Forelimb muscle (tissue), 1 donor: ENCODE results near the gene RPL19. TPM values are rescaled to one million over a fixed set of nuclear protein-coding genes. Genes with fewer than 3 reads are reported as not detected.

Source experiments
- DNase-seq: peaks from one replicate; pipeline ENCODE4 v3.0.0-alpha.2; 2013; ENCODE audit warnings: low read depth
- polyA plus RNA-seq: library from polyadenylated mRNA; unstranded; fragments of 120-200 nt; gene quantifications from one replicate; pipeline ENCODE4 v1.2.1, GENCODE V29; 2013; ENCODE audit not compliant: insufficient read length

Gene RPL19
- polyA plus RNA-seq, 1 donor: 2,814 TPM

DNA sequence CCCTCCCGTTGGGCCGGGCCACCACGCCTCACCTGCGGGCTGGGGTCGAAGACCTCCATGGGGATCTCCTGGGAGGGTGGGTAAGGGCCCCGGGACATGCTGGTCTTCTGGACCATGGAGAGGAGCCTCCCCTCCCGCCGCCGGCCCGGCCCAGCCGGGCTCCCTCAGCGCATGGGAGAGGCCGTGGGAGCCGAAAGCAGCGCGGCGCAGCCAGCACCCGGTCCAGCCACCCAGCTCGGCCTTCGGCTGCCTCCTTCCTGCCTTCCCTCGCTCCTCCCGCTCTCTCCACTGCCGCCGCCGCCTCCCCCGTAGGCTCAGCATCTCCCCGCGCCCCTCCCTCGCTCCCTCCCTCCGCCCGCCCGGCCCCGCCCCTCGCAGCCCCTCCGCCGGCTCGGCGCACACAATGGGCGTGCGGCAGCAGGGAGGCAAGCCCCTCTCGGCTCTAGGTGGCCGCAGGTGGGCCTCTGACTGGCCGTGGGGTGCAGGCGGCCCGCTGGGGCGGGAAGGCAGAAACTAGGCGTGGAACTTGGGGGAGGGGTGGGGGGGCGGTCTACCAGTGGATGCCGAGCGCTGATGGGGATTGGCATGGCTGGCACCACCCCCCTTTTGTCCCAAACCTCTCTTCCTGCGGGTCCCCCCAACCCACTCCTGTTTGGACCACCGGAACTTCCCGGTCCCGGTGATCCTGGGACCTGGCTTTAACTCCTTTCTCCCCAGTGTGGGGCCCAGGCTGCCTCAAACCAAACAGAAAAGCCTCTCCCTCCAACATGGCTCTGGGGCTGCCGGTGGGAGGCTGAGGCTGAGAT lies 2.5 kb upstream of the RPL19 start, which contains the start of gene CACNB1:
Gene CACNB1, minus strand, starts transcription at position 290 of the 806 bp plus-strand sequence. Its CDS starts 174 bp downstream, at position 116.
- no peak for DNase-seq

DNA sequence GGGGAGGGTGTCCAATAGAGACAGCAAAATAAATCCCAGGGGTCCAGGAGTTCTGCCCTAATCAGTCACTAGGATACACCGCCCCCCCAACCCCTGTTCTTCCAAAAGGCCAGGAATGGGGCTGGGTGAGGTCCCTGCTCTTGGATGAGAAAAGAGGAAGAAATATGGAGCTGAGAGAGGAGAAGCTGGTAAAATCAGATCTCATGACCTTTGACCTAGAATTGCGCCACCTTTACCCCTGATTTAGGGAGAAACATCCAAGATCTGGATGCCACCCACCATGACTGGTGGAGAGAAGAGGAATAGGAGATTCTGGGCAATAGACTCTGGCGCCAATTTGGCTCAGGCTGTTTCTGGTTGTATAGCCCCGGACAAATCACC lies 1.9 kb upstream of the RPL19 start:
- no peak for DNase-seq

DNA sequence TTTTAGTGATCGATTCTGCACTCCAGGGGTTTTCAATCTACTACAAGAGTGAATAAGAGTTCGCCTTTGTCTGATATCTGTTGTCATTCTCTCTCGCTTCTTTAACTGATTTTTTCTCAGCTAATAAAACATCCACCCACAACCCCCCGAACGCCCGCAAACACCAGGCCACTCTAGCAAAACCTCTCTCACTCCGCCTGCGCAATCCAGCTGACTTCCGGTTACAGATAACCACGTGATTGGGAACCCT lies 338 bp upstream of the RPL19 start:
- no peak for DNase-seq

DNA sequence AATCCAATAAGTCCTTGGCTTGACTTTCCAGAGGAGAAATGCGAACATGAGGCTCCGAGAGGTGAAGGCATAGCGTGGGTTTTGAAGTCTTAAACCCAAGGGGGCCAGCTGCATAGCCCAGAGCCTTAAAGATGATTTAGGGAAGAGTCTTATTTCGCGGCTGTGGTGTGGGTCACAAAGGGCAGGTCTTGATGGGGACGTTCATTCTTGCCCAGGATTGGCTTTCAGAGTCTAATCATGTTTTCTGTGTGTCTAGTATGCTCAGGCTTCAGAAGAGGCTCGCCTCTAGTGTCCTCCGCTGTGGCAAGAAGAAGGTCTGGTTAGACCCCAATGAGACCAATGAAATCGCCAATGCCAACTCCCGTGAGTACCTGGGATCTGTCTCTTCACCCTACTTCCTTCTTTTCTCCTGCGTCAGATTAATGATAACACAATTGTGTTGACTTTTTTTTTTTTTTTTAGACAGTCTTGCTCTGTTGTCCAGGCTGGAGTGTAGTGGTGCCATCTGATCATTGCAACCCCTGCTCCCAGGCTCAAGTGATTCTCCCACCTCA lies 951 bp downstream of the RPL19 start:
- DNase-seq: no peak

DNA sequence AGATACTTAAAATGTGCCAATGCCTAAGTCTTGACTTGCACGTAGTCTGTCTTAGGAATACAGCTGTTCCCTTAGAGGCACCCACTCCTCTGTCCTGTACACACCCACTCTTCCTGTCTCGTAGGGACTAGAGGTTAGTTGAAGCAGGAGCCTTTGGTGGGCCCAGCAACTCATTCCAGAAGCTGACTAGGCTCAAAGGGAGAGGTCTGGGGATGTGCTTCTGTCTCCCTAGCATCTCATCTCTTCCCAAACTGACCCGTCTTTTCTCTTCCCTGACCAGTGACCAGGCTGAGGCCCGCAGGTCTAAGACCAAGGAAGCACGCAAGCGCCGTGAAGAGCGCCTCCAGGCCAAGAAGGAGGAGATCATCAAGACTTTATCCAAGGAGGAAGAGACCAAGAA lies 4.2 kb downstream of the RPL19 start:
- no peak for DNase-seq

DNA sequence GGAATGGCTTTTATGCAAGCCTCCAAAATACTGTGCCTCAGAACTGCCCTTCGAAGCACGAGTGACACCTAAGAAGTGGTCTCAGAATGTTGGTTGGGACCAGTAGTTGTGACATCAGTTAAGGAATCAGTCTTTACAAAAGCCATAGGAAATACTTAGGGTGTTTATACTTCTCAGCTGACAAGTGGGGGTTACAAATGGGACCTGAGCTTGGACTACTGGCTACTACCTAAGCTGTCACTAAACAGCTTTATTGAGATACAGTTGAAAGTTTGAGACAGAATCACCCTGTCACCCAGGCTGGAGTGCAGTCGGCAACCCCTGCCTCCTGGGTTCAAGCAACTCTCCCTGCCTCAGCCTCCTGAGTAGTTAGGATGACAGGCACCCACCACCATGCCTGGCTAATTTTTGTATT lies 5.0 kb downstream of the RPL19 start:
- no peak for DNase-seq

DNA sequence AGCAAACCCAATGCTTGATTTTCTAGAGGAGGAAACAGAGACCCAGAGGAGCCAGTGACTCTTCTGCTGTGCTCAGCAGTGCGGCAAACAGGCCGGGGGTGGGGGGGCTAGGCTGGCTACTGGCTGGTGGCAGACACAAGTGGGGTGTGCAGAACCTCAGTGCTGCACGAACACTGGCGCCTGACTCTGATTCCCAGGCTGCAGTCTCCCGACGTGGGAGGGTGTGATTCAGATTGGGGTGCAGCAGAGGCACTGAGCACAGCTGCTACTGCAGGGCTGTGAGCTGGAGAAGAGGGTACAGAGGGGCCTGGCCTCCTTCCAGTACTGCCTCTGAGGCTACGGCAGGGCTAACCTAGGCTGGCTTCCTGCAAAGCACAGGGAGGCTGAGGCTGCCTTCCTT lies 8.1 kb downstream of the RPL19 start:
- DNase-seq: no peak

DNA sequence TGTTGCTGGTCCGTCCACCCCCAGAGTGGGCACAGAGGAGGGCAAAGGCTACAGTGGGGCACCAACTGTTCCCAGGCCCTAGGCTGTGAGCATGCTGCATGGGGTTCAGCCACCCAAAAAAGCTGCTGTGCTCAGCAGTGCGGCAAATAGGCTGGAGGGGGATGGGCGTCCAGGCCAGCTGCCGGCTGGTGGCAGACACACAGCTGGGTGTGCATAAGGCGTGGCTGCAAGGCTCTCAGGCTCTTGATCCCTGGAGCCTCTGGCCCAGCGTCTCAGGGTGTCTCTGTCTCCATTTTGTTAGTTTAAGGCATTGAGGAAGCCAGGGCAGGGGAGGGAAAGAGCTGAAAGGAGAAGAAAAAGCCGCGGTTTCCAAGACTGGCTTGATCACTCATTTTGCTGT lies 8.8 kb downstream of the RPL19 start:
- DNase-seq: no peak

DNA sequence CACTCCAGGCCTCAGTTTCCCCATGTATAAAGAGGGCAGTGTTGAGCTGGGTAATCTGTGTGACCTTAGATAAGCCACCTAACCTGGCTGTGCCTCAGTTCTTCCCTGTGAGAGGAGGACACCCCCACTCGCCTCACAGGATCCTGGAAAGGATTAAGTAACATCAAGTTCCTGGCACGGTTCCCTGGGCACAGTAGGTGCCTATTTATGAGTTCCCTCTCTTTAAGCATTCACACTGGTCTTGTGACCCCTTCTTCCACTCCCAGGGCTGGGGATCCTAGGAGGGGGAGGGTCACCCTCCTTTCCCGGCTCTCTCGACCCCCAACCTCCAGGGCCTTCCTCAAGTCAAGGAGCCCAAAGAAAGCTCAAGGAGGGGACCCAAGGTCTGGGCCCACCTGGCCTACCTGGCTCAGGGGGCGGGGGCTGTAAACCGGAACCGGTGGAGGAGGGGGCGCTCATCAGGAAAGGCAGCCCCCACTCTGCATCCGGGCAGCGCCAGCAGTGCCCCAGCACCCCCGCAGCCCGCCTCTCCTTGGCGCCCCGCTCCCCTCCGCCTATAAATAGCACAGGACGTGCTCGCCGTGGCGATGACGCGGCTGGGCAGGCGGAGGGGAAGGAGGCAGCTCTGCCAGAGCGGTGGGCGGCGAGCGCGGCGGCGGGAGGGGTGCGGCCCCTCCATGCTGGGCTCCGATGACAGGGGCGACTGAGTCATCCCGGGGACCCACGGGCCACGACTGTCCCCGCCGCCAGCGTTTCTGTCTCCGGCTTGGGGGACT lies 9.4 kb downstream of the RPL19 start:
- DNase-seq: no peak

DNA sequence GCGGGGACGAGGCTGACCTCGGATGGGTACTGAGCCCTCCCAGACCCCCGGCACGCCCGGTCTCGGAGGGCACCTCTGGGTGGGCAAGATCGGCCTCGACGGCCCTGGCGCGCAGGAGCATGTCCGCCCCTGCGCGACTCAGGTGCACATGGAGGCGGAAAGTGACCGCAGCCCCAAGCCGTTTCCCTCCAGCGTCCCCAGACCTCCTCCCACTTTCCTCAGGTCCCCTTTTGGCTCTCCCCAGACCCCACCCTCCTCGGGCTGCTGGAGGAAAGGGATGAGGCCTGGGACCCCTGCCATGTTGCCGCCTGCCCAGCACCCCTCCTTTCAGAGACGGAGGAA lies 10.0 kb downstream of the RPL19 start:
- no peak for DNase-seq

DNA sequence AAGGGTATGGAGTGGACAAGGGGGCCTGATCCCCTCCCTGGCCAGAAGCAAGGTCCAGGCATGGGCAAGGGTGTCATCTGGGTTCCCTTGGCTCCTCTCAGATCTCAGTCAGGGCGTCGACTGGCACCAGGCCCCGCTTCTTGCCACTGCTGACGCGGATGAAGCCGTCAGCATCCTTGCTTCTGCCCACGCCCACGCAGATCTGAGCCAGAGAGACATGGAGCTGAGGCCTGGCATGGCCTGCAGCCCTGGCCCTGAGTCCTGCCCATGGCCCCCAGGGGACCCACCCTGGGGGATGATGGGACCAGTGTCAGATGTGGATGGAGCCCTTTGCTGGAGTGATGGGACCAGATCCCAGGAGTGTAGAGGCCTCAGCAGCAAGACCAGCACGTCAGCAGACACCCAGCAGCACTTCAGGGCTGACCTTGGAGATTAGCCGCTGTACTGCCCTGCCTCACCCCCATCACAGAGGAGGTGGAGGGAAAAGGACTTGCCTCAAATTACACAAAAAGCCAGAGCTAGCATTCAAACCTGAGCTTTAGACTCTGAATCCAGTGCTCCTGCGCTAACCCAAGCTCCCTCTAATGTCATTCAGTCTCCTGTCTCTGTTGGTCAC lies 12.2 kb downstream of the RPL19 start:
- DNase-seq: no peak

DNA sequence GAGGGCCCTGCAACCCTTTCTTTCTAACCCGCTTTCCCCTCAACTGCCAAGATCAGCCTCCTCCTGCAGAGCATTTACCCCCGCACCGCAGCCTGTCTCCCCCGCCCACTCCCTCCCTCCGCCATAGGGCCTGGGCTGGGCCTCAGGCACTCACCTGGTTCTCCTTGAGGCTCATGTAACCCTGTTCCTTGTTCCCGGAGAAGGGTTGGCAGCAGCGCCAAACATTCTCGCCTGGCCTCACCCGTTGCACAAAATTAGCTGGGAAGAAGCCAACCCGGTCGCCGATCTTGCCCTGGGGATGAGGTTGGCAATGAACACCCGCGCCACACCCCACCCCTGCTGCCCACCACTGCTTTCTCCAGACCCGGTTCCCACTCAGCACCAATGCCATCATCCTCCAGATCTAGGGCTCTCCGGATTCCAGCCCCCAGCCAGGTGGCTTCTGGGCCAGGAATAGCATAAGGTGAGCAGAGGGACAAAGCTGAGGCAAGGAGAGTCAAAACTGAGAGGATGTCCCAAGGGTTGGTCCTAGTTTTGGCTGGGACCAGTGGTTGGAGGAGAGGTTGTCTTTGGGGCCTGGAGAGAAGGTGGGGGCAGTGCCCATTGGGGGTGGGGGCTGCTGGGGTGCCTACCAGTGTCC lies 12.9 kb downstream of the RPL19 start:
- no peak for DNase-seq

DNA sequence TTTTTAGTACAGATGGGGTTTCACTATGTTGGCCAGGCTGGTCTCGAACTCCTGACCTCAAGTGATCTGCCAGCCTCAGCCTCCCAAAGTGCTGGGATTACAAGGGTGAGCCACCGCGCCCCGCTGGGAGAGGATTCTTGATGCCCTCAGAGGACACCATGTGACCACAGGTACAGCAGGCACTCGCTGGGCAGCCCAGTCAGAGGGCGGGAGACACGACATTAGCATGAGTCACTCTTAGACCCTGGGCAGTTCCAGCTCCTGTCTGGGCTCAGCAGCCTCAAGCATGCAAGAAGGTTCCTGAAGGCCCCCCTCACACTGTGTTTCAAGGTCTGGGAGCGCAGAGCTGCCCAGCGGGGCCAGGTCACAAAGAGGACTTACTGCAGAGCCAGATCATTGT lies 13.8 kb downstream of the RPL19 start:
- DNase-seq: no peak

DNA sequence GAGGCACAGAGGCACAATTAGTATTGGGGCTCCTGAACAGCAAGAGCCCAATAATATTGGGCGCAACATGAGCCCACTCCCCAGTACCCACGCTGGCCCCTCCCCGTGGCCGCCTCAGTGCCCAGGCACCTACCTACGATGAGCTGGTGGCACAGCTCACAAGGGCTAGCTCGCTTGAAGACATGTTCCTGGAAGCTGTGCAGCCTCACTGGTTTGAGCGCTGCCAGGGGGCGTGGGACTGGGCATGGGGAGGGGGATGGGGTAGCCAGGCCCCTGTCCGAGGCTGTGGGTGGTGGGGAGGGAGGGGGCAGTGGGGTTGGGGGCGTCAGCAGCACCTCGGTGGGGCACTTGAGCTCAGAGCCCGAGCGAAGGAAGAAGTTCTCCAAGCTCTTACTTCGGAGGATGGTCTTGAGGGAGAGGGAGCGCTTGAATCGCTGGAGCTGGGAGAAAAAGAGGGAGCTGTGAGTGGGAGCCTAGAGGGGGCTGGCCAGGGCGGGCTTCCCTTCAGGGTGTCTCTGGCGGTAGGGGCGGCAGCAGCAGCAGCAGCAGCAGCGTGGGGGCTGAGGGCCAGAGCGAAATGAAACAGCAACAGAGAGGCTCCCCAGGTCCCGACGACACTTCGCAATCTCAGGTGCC lies 17.8 kb downstream of the RPL19 start:
- DNase-seq: no peak

DNA sequence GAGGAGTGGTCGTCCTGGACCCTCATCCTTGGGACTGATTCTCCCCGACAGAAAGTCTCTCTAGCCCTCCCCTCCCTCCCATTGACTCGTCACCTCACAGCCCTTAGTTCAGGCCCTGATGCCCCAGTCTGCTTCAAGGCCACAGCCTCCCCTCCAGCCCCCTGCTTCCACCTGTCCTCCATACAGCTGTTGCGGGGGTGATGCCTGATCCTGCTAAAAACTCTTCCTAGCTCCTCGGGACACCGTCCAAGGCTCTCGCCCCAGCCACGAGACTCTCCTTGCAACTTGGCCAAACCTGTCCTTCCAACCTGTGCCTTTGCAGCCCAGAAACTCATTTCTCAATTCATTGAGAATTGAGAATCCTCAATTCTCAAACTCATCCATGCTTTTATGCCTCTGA lies 18.8 kb downstream of the RPL19 start:
- no peak for DNase-seq

DNA sequence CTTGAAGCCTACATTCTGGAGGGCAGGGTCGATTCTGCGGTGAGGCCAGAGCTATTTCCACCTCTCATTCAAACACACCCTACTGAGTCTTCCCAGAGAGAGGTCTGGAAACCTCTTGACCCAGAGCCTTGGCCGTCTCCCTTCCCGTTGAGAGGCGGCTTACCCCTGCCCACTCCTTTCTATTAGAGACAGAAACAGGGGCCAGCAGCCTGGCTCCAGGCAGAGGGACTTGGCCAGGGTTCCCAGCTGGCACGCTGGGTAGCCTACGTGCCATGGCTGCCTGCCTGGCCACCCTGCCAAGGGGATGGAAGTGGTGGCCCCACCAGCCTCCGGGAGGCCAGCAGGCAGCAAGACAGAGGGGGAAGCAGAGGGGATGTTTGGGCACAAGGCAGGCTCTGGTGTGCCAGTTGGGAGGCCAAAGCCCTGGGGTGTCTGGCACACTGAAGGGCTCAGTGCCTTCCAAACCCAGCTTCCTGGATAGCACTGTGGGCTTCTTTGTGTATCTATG lies 19.6 kb downstream of the RPL19 start:
- no peak for DNase-seq

DNA sequence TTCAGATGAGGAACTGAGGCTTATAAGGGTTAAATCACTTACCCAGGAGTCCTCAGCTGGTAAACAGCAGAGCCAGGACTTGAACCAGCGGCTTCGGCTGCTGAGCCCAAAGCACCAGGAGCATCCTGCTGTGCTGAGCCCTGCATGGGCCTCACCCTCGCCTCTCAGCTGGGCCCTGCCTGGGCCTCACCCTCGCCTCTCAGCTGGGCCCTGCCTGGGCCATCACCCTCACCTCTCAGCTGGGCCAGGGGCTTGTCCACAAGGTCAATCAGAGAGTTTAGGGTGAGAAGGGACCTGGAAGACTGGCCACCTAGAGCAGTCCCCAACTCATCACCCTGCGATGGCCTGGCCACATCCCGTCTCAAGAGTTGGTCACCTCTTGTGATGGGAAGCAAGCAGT lies 21.5 kb downstream of the RPL19 start:
- DNase-seq: no peak

DNA sequence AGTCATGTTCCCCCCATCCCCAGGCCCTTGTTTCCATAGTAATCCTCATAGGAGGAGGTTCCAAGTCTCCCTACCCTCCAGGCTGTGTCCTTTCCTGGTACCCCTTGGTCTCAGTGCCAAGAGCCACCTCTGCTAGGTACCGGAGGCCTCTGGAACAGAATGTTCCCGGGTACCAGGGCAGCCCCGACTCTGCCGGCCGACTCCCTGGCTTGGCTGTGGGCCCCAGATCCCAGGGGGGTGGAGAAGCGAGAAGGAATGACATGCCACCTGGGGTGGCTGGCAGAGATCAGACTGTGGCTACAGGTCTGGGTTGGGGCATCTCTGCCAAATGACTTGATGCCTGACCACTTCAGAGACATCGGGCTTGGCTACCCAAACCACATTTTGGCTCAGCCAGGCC lies 22.1 kb downstream of the RPL19 start:
- DNase-seq: no peak

DNA sequence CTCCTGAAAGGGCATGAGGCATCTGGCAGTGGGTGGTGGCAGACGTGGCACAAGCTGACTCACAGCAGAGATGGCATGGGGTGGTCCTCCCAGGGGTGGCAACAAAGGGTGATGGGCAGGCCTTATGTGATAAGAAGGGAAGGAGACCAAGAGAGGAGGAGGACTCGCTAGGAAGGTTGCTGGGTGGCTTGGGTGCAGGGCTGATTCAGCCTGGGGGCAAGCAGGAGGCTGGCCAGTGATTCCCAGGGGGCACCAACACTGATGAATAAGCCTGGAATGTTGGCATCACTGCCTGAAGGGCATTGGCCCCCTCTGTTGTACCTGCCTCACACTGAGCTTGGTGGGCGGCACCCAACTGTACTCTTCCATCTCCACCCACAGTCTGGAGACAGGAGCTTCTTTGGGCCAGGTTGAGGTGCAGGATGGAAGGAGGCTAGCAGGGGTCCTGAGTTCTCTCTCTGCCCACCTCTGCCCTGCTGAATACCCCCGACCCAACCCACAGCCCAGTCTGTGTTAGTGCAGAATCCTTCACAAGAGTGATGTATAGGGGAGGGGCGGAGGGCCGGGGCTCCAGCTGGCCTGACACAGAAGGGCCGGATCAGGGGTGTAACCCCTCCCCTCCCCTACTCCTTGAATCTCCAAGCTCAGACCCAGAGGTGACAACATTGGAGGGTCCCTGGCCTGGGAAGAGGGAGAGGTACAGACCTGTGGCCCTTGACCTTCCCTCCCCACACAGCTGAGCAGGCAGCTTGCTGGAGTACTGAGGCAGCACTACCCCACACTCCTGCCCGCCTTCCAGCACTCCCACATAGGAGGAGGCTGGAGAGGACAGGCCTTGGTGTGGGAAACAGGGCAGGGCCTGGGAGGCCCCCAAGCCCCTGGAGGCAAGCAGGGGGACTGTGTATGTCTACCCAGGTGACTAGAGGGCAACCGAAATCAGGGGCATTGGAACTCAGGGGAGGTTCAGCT lies 23.1 kb downstream of the RPL19 start:
- no peak for DNase-seq
